ENCODE data around the gene KCNT2.

Gene KCNT2

GRCh38 chr1:196387766-196388165 is 220.5 kb downstream of the KCNT2 start:
- TF ChIP-seq CTCF (IDR thresholded peaks at IDR 0.05), result no peak
- intact Hi-C loops (cut with DNase I; ENCODE audit: low total_unique reads), result no loop called here
- Histone ChIP-seq H3K27me3 (no peaks in the 10 kb centered on the region), H3K36me3 (no peaks in the 10 kb centered on the region), H3K27ac (no peak overlapping the region), H3K4me1 (peaks cover 0 to 3% (median 0%) of the 10 kb centered on the region in 4 donors), H3K9me3 (no peaks in the 10 kb centered on the region), H3K4me3 (no peak overlapping the region)
- no peak for DNase-seq

- Histone ChIP-seq H3K9me3 (no peaks in the 10 kb centered on the region), H3K27me3 (no peaks in the 10 kb centered on the region), H3K36me3 (no peaks in the 10 kb centered on the region), H3K4me1 (no peaks in the 10 kb centered on the region), H3K27ac (no peak overlapping the region), H3K4me3 (no peak overlapping the region)
- TF ChIP-seq CTCF (IDR thresholded peaks at IDR 0.05), result no peak
- intact Hi-C loops (cut with DNase I; ENCODE audit: low total_unique reads), result no loop called here
- no peak for DNase-seq
Observed at GRCh38 chr1:196385109-196385508, 223.1 kb downstream of the KCNT2 start.

- Histone ChIP-seq H3K36me3 (no peaks in the 10 kb centered on the region), H3K27me3 (no peaks in the 10 kb centered on the region), H3K9me3 (no peaks in the 10 kb centered on the region), H3K4me3 (no peak overlapping the region), H3K27ac (no peak overlapping the region), H3K4me1 (no peaks in the 10 kb centered on the region)
- DNase-seq, result no peak
- TF ChIP-seq CTCF (IDR thresholded peaks at IDR 0.05), result no peak
- intact Hi-C loops (cut with DNase I; ENCODE audit: low total_unique reads), result no loop called here
Observed at GRCh38 chr1:196382383-196382782, 225.9 kb downstream of the KCNT2 start.

GRCh38 chr1:196381544-196381943 is 226.7 kb downstream of the KCNT2 start:
- Histone ChIP-seq H3K27me3 (no peaks in the 10 kb centered on the region), H3K36me3 (no peaks in the 10 kb centered on the region), H3K9me3 (no peaks in the 10 kb centered on the region), H3K4me3 (no peak overlapping the region), H3K27ac (no peak overlapping the region), H3K4me1 (no peaks in the 10 kb centered on the region)
- intact Hi-C loops (cut with DNase I; ENCODE audit: low total_unique reads), result no loop called here
- TF ChIP-seq CTCF (IDR thresholded peaks at IDR 0.05), result no peak
- DNase-seq, result no peak

GRCh38 chr1:196380316-196380715 is 227.9 kb downstream of the KCNT2 start:
- no peaks in the 10 kb centered on the region for H3K9me3 ChIP-seq
- H3K27me3 ChIP-seq, result no peaks in the 10 kb centered on the region
- H3K27ac ChIP-seq, result no peak overlapping the region
- intact Hi-C loops (cut with DNase I; ENCODE audit: low total_unique reads), result no loop called here
- H3K4me1 ChIP-seq, result no peaks in the 10 kb centered on the region
- no peak for DNase-seq
- no peaks in the 10 kb centered on the region for H3K36me3 ChIP-seq
- no peak for TF ChIP-seq CTCF (IDR thresholded peaks at IDR 0.05)
- no peak overlapping the region for H3K4me3 ChIP-seq

- Histone ChIP-seq H3K9me3 (no peaks in the 10 kb centered on the region), H3K27ac (no peak overlapping the region), H3K27me3 (no peaks in the 10 kb centered on the region), H3K4me3 (no peak overlapping the region), H3K36me3 (no peaks in the 10 kb centered on the region), H3K4me1 (no peaks in the 10 kb centered on the region)
- no peak for TF ChIP-seq CTCF (IDR thresholded peaks at IDR 0.05)
- intact Hi-C loops (cut with DNase I; ENCODE audit: low total_unique reads), result no loop called here
- DNase-seq, result no peak
Observed at GRCh38 chr1:196377811-196378210, 230.4 kb downstream of the KCNT2 start.
